Esophagus muscularis mucosa (tissue), 3 donors: ENCODE data around the gene CRISPLD2.

Source experiments
- CTCF ChIP-seq, 3 experiments: fragments of 200-600 bp in 2 of 3; fragments of 450-650 bp in 1 of 3; sonication (generic) in 2 of 3; IDR thresholded peaks; one replicate each; pipeline ENCODE4 v1.5.1; 2017 to 2019; ENCODE audit warnings: antibody characterized with exemption in 3 of 3, mild to moderate bottlenecking in 2 of 3, moderate library complexity in 1 of 3
- POLR2A ChIP-seq: fragments of 450-650 bp; IDR thresholded peaks from one replicate; pipeline ENCODE4 v1.6.1; 2017; ENCODE audit warnings: antibody characterized with exemption, moderate library complexity, mild to moderate bottlenecking, low read depth
- POLR2AphosphoS5 ChIP-seq, 2 donors: sonication (generic); formaldehyde crosslinking; IDR thresholded peaks; one replicate each; pipeline ENCODE4 v1.6.1; 2017; ENCODE audit warnings: antibody characterized with exemption in 2 of 2

- TF ChIP-seq CTCF (IDR thresholded peaks at IDR 0.05) (no peak), POLR2A (no peak), POLR2AphosphoS5 (IDR thresholded peaks at IDR 0.05) (no peak)
These were observed 3.8 kb upstream of the CRISPLD2 start for GRCh38 chr16:84816023-84816422.
